Lung (tissue), 12 donors: ENCODE measurements around the gene CDH10. TPM values are rescaled to one million over a fixed set of nuclear protein-coding genes. Genes with fewer than 3 reads are reported as not detected.

Experiments used
- ATAC-seq: fragments of 200-7000 bp; cut with Tn5 transposase; one replicate; pipeline ENCODE4 v1.9.1; 2020; ENCODE audit warnings: moderate number of reproducible peaks; ENCODE audit not compliant: insufficient read depth, low FRiP score
- DNase-seq, 3 donors: peaks; one replicate each; pipeline ENCODE4 v3.0.0-alpha.2; 2013 to 2017
- H3K27ac ChIP-seq, 2 donors: one replicate each; pipeline ENCODE4 v1.5.1; 2013; ENCODE audit warnings: mild to moderate bottlenecking in 2 of 2, moderate library complexity in 2 of 2, control low read depth in 1 of 2, inconsistent platforms in 1 of 2, low read depth in 1 of 2, low read length in 1 of 2
- H3K27me3 ChIP-seq, 3 donors: one replicate each; pipeline ENCODE4 v1.5.1; 2013; ENCODE audit warnings: low read length in 2 of 3; ENCODE audit not compliant: control insufficient read depth in 3 of 3, insufficient read depth in 3 of 3
- H3K36me3 ChIP-seq, 4 donors: one replicate each; pipeline ENCODE4 v1.5.1; 2013; ENCODE audit warnings: low read length in 4 of 4, mild to moderate bottlenecking in 1 of 4, moderate library complexity in 1 of 4; ENCODE audit not compliant: control insufficient read depth in 4 of 4, insufficient read depth in 4 of 4
- H3K4me1 ChIP-seq, 5 donors: one replicate each; pipeline ENCODE4 v1.5.1; 2013; ENCODE audit warnings: low read length in 5 of 5, mild to moderate bottlenecking in 2 of 5, moderate library complexity in 1 of 5; ENCODE audit not compliant: control insufficient read depth in 5 of 5, insufficient read depth in 5 of 5
- H3K4me3 ChIP-seq: one replicate; pipeline ENCODE4 v1.5.1; 2013; ENCODE audit warnings: mild to moderate bottlenecking, control low read depth, moderate library complexity
- H3K9ac ChIP-seq, 2 donors: one replicate each; pipeline ENCODE4 v1.5.1; 2013; ENCODE audit warnings: low read length in 2 of 2, control low read depth in 1 of 2; ENCODE audit not compliant: insufficient read depth in 1 of 2
- H3K9me3 ChIP-seq, 4 donors: one replicate each; pipeline ENCODE4 v1.5.1; 2013; ENCODE audit warnings: low read length in 3 of 4, mild to moderate bottlenecking in 1 of 4, moderate library complexity in 1 of 4; ENCODE audit not compliant: control insufficient read depth in 4 of 4, insufficient read depth in 3 of 4
- whole genome bisulfite sequencing, 2 donors: extraction: QIAGEN DNeasy Blood & Tissue Kit; methylation state at CpG; one replicate each; pipeline ENCODE4 v1.1.7; 2013; 5-methylcytosine and 5-hydroxymethylcytosine counted together
- polyA plus RNA-seq, 2 donors: library from polyadenylated mRNA; stranded (reverse); fragments of 200-250 nt; gene quantifications; one replicate each; pipeline ENCODE4 v1.2.1, GENCODE V29; 2013
- total RNA-seq, 2 donors: library from RNA; depleted of rRNA in 1 of 2; stranded (reverse); fragments of >200 nt in 1 of 2; gene quantifications; one replicate each; pipeline ENCODE4 v1.2.1, GENCODE V29; 2014 to 2021
- TF ChIP-seq, protein P1 (sequence below): IDR thresholded peaks from 2 replicates; pipeline ENCODE4 v1.5.1; 2012; ENCODE audit warnings: mild to moderate bottlenecking; ENCODE audit errors: control extremely low read depth, extremely low read depth
- donor health status: control.
- donor health status: control.
- donor health status: Bipolar disorder and iron deficiency.
- donor health status: healthy.
- donor health status: DM: yes; HTN: yes; CAD: no.

CDH10 gene
- total and polyA plus RNA-seq, 4 donors, result 0.16 to 1.8 (median 0.25) TPM

DNA sequence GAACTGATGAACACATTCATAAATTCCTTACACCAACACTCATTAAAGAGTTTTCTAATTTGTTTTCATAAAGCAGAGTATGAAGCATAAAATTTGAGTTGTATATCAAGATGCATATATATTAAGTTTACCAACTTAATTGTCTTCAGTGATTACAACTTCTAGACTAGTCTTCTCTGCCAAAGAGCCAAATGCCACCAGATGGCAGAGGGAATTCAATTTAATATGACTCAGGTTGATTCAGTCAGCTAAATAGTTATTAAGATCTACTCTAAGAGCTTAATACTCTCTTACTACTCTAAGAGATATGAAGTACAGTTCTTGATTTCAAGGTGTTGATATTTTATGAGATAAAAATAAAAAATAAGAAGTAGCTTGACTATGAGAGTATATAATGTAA, 53.4 kb downstream of the CDH10 start:
- no peaks in the 10 kb centered on the region for H3K36me3 ChIP-seq
- H3K9me3 ChIP-seq, result no peaks in the 10 kb centered on the region
- H3K4me3 ChIP-seq, result no peak overlapping the region
- no peaks in the 10 kb centered on the region for H3K27me3 ChIP-seq
- no peak for DNase-seq
- TF ChIP-seq, protein P1, sequence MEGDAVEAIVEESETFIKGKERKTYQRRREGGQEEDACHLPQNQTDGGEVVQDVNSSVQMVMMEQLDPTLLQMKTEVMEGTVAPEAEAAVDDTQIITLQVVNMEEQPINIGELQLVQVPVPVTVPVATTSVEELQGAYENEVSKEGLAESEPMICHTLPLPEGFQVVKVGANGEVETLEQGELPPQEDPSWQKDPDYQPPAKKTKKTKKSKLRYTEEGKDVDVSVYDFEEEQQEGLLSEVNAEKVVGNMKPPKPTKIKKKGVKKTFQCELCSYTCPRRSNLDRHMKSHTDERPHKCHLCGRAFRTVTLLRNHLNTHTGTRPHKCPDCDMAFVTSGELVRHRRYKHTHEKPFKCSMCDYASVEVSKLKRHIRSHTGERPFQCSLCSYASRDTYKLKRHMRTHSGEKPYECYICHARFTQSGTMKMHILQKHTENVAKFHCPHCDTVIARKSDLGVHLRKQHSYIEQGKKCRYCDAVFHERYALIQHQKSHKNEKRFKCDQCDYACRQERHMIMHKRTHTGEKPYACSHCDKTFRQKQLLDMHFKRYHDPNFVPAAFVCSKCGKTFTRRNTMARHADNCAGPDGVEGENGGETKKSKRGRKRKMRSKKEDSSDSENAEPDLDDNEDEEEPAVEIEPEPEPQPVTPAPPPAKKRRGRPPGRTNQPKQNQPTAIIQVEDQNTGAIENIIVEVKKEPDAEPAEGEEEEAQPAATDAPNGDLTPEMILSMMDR, result no peak
- H3K27ac ChIP-seq, result no peak overlapping the region
- no peaks in the 10 kb centered on the region for H3K4me1 ChIP-seq
- ATAC-seq, result no peak
- H3K9ac ChIP-seq, result no peak overlapping the region

DNA sequence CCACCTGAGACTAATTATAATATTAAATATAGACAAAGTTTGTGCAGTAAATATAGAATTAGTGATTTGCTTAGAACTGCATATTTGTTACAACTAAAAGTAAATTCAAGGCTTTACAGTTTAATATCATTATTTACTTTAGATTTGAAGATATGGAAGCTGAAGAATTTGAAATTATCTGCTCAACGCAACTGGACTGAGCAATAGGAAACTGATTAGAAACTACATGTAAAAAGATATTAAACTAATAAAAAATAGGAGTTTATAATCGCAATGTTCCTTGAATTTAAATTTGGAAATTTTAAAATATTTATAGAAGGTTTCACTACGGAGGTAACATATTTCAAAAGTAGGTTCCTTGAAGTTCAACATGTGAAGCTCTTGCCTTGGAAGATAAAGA, 55.2 kb downstream of the CDH10 start:
- Histone ChIP-seq H3K9me3 (no peaks in the 10 kb centered on the region), H3K9ac (no peak overlapping the region), H3K27ac (no peak overlapping the region), H3K27me3 (no peaks in the 10 kb centered on the region), H3K4me3 (no peak overlapping the region), H3K36me3 (no peaks in the 10 kb centered on the region), H3K4me1 (no peaks in the 10 kb centered on the region)
- TF ChIP-seq, protein P1, result no peak
- 78 to 81% methylated on average over 3 of the region's 3 CpGs for WGBS, 2 donors
- no peak for DNase-seq
- no peak for ATAC-seq

DNA sequence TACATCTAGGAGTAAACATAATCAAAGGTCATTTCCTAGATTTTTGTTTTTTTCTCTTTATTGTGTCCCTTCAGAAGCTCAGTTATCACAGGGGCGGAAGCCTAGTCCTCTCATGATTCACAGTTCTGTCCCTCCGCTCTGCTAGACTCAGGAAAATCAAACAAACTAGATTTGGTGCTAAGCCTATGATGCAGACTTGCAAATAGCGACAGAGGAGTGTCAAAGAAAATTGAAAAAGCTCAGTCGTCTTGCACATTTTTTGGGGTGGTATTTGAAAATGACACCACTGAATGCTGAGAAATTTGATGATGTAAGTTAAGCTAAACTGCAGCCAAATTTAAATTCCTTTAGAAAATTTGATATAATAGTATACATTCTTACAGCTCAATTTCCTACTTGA, 59.0 kb downstream of the CDH10 start:
- Histone ChIP-seq H3K27ac (no peak overlapping the region), H3K9ac (no peak overlapping the region), H3K27me3 (no peaks in the 10 kb centered on the region), H3K36me3 (no peaks in the 10 kb centered on the region), H3K4me1 (no peaks in the 10 kb centered on the region), H3K4me3 (no peak overlapping the region), H3K9me3 (no peaks in the 10 kb centered on the region)
- TF ChIP-seq, protein P1, result no peak
- DNase-seq, result no peak
- no peak for ATAC-seq
- 82 to 87% methylated on average over 4 of the region's 4 CpGs for WGBS, 2 donors

DNA sequence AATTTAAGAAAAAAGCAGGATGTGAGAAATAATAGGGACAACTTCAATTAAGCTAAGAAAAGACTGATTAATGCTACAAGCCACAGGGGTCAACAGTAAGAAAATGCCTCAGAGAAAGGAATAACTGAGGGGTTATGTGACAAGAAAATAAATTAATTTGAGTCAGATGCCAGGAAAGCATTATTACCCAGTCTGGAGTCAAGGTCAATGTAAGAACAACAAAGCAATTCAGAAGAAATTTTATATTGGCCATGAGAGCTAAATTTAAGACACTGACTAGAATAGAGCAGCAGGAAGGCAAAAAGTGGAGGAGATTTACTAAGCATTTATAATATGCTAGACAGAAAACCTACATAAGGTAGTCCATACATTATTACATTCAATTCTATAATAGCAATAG, 73.5 kb downstream of the CDH10 start:
- H3K9me3 ChIP-seq, result no peaks in the 10 kb centered on the region
- H3K9ac ChIP-seq, result no peak overlapping the region
- H3K36me3 ChIP-seq, result no peaks in the 10 kb centered on the region
- TF ChIP-seq, protein P1, result no peak
- ATAC-seq, result no peak
- H3K4me1 ChIP-seq, result no peaks in the 10 kb centered on the region
- no peak overlapping the region for H3K27ac ChIP-seq
- no peak overlapping the region for H3K4me3 ChIP-seq
- no peak for DNase-seq
- H3K27me3 ChIP-seq, result no peaks in the 10 kb centered on the region
